ENCODE measurements around the gene SRPK2. TPM values are rescaled to one million over a fixed set of nuclear protein-coding genes. Genes with fewer than 3 reads are reported as not detected.
"Not testable (repeated sequence)": the region's sequence is repeated elsewhere in the genome, so short reads cannot be mapped to it uniquely, and the experiment has no call there.

The SRPK2 gene
- total RNA-seq, 1 experiment from 2014 or later = 28.4 TPM

- not testable (repeated sequence) for H3K4me3 ChIP-seq (ENCODE audit: insufficient read depth, low read depth, low read length); H3K36me3 ChIP-seq (replicated peaks; ENCODE audit: control insufficient read depth, insufficient read depth, low read length); DNase-seq; H3K27me3 ChIP-seq (ENCODE audit: control insufficient read depth, insufficient read depth, low read length)
Measured at GRCh38 chr7:105360149-105360548, 28.6 kb downstream of the SRPK2 start.

- Histone ChIP-seq H3K36me3 (replicated peaks; ENCODE audit: control insufficient read depth, insufficient read depth, low read length) (no peaks in the 10 kb centered on the region), H3K4me3 (ENCODE audit: insufficient read depth, low read depth, low read length) (no peak overlapping the region), H3K27me3 (ENCODE audit: control insufficient read depth, insufficient read depth, low read length) (no peaks in the 10 kb centered on the region)
- no peak for DNase-seq
Measured at GRCh38 chr7:105355701-105356100, 33.0 kb downstream of the SRPK2 start.

DNA sequence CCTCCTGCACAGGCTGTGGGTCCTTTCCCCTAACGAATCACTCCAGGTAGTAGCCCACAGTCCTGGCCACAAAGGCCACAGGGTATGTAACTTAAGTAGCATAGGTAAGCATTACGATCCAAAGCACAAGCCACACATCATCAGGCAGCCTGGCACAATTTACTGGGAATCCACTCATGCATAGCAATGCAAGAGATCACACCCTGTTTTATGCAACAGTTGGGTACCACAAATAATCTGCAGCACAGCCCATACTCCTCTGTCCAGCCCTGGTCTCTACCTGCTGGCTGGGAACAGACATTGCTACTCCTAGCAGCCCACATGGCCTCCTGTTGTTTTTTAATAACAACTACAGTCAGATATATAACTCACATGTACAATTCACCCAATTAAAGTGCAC lies 34.3 kb downstream of the SRPK2 start:
- no peak for DNase-seq
- no peaks in the 10 kb centered on the region for H3K27me3 ChIP-seq (ENCODE audit: control insufficient read depth, insufficient read depth, low read length)
- H3K4me3 ChIP-seq (ENCODE audit: insufficient read depth, low read depth, low read length) = no peak overlapping the region
- no peaks in the 10 kb centered on the region for H3K36me3 ChIP-seq (replicated peaks; ENCODE audit: control insufficient read depth, insufficient read depth, low read length)

- Histone ChIP-seq H3K27me3 (ENCODE audit: control insufficient read depth, insufficient read depth, low read length) (no peaks in the 10 kb centered on the region), H3K36me3 (replicated peaks; ENCODE audit: control insufficient read depth, insufficient read depth, low read length) (no peaks in the 10 kb centered on the region), H3K4me3 (ENCODE audit: insufficient read depth, low read depth, low read length) (no peak overlapping the region)
- DNase-seq = no peak
Measured at GRCh38 chr7:105353752-105354328, 34.9 kb downstream of the SRPK2 start.

DNA sequence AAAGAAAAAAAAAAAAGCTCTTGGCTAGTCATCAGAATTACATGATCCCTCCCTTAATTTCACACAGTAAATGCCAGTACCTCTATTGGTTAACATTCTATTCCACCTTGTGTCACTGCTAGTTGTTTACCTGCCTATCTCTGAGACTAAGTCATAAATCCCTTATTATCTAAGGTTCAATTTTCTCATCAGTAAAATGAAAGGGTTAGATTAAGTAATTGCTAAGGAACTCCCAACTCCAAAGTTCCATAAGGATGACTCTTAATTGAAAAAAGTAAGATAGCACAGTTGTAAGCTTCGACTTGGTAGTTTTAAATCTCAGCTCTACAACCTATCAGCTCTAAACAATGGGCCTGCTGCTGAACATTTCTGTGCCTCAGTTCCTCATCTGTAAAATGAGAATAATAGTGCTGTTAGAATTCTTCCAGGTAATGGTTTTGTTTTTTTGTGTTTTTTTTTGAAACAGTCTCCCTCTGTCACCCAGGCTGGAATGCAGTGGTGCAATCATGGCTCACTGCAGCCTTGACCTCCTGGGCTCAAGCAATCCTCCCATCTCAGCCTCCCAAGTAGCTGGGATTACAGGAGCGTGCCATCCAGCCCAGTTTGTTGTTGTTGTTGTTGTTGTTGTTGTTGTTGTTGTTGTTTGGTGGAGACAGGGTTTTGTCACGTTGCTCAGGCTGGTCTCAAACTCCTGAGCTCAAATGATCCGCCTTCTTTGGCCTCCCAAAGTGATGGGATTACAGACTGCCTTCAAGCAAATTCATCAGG lies 35.6 kb downstream of the SRPK2 start:
- Histone ChIP-seq H3K36me3 (replicated peaks; ENCODE audit: control insufficient read depth, insufficient read depth, low read length) (no peaks in the 10 kb centered on the region), H3K4me3 (ENCODE audit: insufficient read depth, low read depth, low read length) (no peak overlapping the region), H3K27me3 (ENCODE audit: control insufficient read depth, insufficient read depth, low read length) (no peaks in the 10 kb centered on the region)
- no peak for DNase-seq

GRCh38 chr7:105352018-105352612 lies 36.6 kb downstream of the SRPK2 start:
- H3K27me3 ChIP-seq (ENCODE audit: control insufficient read depth, insufficient read depth, low read length) = no peaks in the 10 kb centered on the region
- H3K36me3 ChIP-seq (replicated peaks; ENCODE audit: control insufficient read depth, insufficient read depth, low read length) = no peaks in the 10 kb centered on the region
- H3K4me3 ChIP-seq (ENCODE audit: insufficient read depth, low read depth, low read length) = no peak overlapping the region
- no peak for DNase-seq

DNA sequence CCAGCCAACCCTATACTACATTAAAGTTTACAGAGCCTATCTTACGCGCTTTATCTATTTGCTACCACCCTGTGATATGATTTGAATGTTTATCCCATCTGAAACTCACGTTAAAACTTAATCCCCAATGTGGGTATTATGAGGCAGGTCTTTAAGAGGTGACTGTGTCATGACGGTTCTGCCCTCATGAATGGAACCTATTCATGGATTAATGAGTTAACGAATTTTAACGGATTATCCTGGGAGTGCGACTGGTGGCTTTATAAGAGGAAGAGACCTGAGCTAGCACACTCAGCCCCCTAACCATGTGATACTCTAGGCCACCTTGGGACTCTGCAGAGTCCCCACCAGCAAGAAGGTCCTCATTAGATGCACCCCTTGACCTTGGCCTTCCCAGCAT lies 37.8 kb downstream of the SRPK2 start:
- no peaks in the 10 kb centered on the region for H3K27me3 ChIP-seq (ENCODE audit: control insufficient read depth, insufficient read depth, low read length)
- DNase-seq = no peak
- H3K4me3 ChIP-seq (ENCODE audit: insufficient read depth, low read depth, low read length) = no peak overlapping the region
- H3K36me3 ChIP-seq (replicated peaks; ENCODE audit: control insufficient read depth, insufficient read depth, low read length) = no peaks in the 10 kb centered on the region

DNA sequence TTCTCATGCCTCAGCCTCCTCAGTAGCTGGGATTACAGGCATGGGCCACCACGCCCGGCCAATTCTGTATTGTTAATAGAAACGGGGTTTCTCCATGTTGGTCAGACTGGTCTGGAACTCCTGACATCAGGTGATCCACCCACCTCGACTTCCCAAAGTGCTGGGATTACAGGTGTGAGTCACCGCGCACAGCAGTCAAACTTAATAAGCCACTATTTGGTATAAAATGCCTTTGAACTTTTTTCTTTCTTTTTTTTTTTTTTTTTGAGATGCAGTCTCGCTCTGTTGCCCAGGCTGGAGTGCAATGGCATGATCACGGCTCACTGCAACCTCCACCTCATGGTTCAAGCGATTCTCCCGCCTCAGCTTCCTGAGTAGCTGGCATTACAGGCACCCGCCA lies 40.5 kb downstream of the SRPK2 start:
- not testable (repeated sequence) for H3K27me3 ChIP-seq (ENCODE audit: control insufficient read depth, insufficient read depth, low read length); H3K36me3 ChIP-seq (replicated peaks; ENCODE audit: control insufficient read depth, insufficient read depth, low read length); DNase-seq; H3K4me3 ChIP-seq (ENCODE audit: insufficient read depth, low read depth, low read length)

- H3K36me3 ChIP-seq (replicated peaks; ENCODE audit: control insufficient read depth, insufficient read depth, low read length) = no peaks in the 10 kb centered on the region
- H3K27me3 ChIP-seq (ENCODE audit: control insufficient read depth, insufficient read depth, low read length) = no peaks in the 10 kb centered on the region
- no peak overlapping the region for H3K4me3 ChIP-seq (ENCODE audit: insufficient read depth, low read depth, low read length)
- no peak for DNase-seq
Measured at GRCh38 chr7:105346593-105347322, 42.0 kb downstream of the SRPK2 start.

DNA sequence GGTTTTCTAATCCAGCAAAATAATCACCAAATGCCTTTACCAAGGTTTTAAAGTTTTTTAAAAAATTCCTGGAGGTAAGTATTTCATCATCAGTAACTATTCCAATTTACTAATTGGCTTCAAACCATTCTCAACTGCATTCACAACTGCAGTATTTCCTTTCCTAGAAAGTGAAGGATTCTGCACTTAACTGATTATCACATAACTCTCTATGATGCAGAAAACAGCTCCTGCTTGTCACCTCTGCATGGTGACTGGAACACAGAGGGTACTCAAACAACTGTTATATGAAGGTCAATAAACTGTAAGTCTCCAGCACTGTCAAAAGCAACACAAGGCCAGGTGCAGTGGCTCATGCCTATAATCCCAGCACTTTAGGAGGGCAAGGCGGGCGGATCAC lies 42.6 kb downstream of the SRPK2 start:
- H3K27me3 ChIP-seq (ENCODE audit: control insufficient read depth, insufficient read depth, low read length) = no peaks in the 10 kb centered on the region
- H3K36me3 ChIP-seq (replicated peaks; ENCODE audit: control insufficient read depth, insufficient read depth, low read length) = no peaks in the 10 kb centered on the region
- DNase-seq = no peak
- H3K4me3 ChIP-seq (ENCODE audit: insufficient read depth, low read depth, low read length) = no peak overlapping the region

DNA sequence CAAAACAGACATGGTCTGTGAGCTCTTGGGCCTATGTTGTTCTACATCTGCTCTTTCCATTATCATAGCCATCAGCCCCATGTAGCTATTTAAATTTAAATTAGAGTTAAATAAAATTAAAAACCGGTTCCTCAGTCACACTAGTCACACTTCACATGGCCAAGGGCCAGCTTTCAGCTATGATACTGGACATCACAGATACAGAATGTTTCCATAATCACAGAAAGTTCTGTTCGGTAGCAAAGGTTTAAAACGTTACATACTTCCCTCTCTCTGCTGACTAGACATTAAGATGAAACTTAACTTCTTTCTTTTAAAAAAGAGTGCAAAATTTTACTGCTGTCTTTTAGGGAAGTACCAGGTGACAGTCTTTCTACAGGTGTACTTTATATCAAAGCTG lies 43.0 kb downstream of the SRPK2 start:
- Histone ChIP-seq H3K36me3 (replicated peaks; ENCODE audit: control insufficient read depth, insufficient read depth, low read length) (no peaks in the 10 kb centered on the region), H3K4me3 (ENCODE audit: insufficient read depth, low read depth, low read length) (no peak overlapping the region), H3K27me3 (ENCODE audit: control insufficient read depth, insufficient read depth, low read length) (no peaks in the 10 kb centered on the region)
- DNase-seq = no peak

- DNase-seq = no peak
- Histone ChIP-seq H3K27me3 (ENCODE audit: control insufficient read depth, insufficient read depth, low read length) (no peaks in the 10 kb centered on the region), H3K36me3 (replicated peaks; ENCODE audit: control insufficient read depth, insufficient read depth, low read length) (no peaks in the 10 kb centered on the region), H3K4me3 (ENCODE audit: insufficient read depth, low read depth, low read length) (no peak overlapping the region)
Measured at GRCh38 chr7:105345003-105345402, 43.7 kb downstream of the SRPK2 start.

GRCh38 chr7:105339404-105340323 lies 49.1 kb downstream of the SRPK2 start:
- no peaks in the 10 kb centered on the region for H3K27me3 ChIP-seq (ENCODE audit: control insufficient read depth, insufficient read depth, low read length)
- no peak for DNase-seq
- no peaks in the 10 kb centered on the region for H3K36me3 ChIP-seq (replicated peaks; ENCODE audit: control insufficient read depth, insufficient read depth, low read length)
- H3K4me3 ChIP-seq (ENCODE audit: insufficient read depth, low read depth, low read length) = no peak overlapping the region

DNA sequence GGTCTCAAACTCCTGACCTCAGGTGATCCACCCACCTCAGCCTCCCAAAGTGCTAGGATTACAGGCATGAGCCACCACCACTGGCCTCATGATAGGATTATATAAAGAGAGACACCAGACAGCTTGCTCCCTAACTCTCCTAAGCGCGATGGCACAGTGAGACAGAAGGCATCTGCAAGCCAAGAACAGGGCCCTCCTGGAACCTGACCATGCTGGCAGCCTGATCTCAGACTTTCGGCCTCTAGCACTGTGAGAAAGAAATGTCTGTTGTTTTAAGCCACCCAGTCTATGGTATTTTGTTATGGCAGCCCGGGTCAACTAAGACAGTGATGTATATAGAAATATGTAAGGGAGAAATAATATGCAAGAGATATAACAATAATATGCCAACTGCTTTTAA lies 51.2 kb downstream of the SRPK2 start:
- no peaks in the 10 kb centered on the region for H3K36me3 ChIP-seq (replicated peaks; ENCODE audit: control insufficient read depth, insufficient read depth, low read length)

More for the DNA sequence above, 51.2 kb downstream of the SRPK2 start:
- Histone ChIP-seq H3K27me3 (ENCODE audit: control insufficient read depth, insufficient read depth, low read length) (no peaks in the 10 kb centered on the region), H3K4me3 (ENCODE audit: insufficient read depth, low read depth, low read length) (no peak overlapping the region)
- no peak for DNase-seq
